K562 (cell line): ENCODE results near the gene IRF2. TPM values are rescaled to one million over a fixed set of nuclear protein-coding genes. Genes with fewer than 3 reads are reported as not detected.

Experiments used
- ATAC-seq: fragments of 200-7000 bp; cut with Tn5 transposase; 3 replicates; pipeline ENCODE4 v1.9.1; 2020; ENCODE audit warnings: moderate library complexity
- BruUV-seq: library from RNA; stranded (reverse); fragments of 400-500 nt; replicated peaks from 2 replicates; lab custom pipeline; 2021; lab: Mats Ljungman, UMichigan
- CTCF ChIA-PET: fragments of 300-600 bp; formaldehyde crosslinking; extraction: SDS; loops from one replicate; lab custom pipeline; 2021; ENCODE audit warnings: low intra/inter-chr PET ratio; lab: Yijun Ruan, JAX
- POLR2A ChIA-PET: fragments of 300-600, 350-650 bp; sonication (Branson Sonifier 250); formaldehyde crosslinking; extraction: SDS; loops from one replicate; lab custom pipeline; 2021; ENCODE audit warnings: antibody characterized with exemption, inconsistent platforms; lab: Yijun Ruan, JAX
- DNase-seq, 4 experiments: peaks; one replicate each; pipeline versions ENCODE4 v3.0.0 to v3.0.0-alpha.2; 2011 to 2018; ENCODE audit warnings: low spot score in 3 of 4, mixed read lengths in 3 of 4; ENCODE audit errors: extremely low read depth in 1 of 4
- FAIRE-seq: peaks from 2 replicates; lab custom pipeline; 2011; peaks lifted over from hg19 to GRCh38; lab: Jason Lieb, UNC
- H2AFZ ChIP-seq: 2 replicates; pipeline ENCODE4 v1.6.0; 2011; ENCODE audit warnings: low read depth, low read length, control low read depth, inconsistent platforms
- H3K27ac ChIP-seq: fragments of 200-600 bp; 3 replicates; pipeline ENCODE4 v1.8.0; 2011; ENCODE audit warnings: low read depth, mild to moderate bottlenecking, control low read depth, inconsistent platforms, low read length, moderate library complexity, mixed read lengths; ENCODE audit errors: extremely low read depth
- H3K27me3 ChIP-seq, 2 experiments: fragments of 300-600 bp in 1 of 2; 2 replicates in 1 of 2; 3 replicates in 1 of 2; pipeline versions ENCODE4 v1.6.0 to v1.8.0; 2011; ENCODE audit warnings: inconsistent platforms in 2 of 2, low read length in 2 of 2, mild to moderate bottlenecking in 1 of 2, mixed read lengths in 1 of 2, moderate library complexity in 1 of 2; ENCODE audit not compliant: control insufficient read depth in 2 of 2, insufficient read depth in 2 of 2
- H3K36me3 ChIP-seq: fragments of 300-600 bp; 3 replicates; pipeline ENCODE4 v1.8.0; 2011; ENCODE audit warnings: mild to moderate bottlenecking, low read length, inconsistent platforms; ENCODE audit not compliant: control insufficient read depth, insufficient read depth
- H3K4me1 ChIP-seq, 2 experiments: fragments of 200-600 bp in 1 of 2; replicated peaks in 1 of 2; 2 replicates in 1 of 2; 3 replicates in 1 of 2; pipeline versions ENCODE4 v1.5.1 to v1.8.0; 2011; ENCODE audit warnings: inconsistent platforms in 2 of 2, low read length in 2 of 2, mild to moderate bottlenecking in 1 of 2, mixed read lengths in 1 of 2, moderate library complexity in 1 of 2; ENCODE audit not compliant: control insufficient read depth in 2 of 2, insufficient read depth in 2 of 2
- H3K4me2 ChIP-seq: 2 replicates; pipeline ENCODE4 v1.6.1; 2011; ENCODE audit warnings: low read length, control low read depth, inconsistent platforms, mixed read lengths; ENCODE audit not compliant: insufficient read depth
- H3K4me3 ChIP-seq: fragments of 200-600 bp; sonication (generic), shearing (Covaris generic); 2 replicates; pipeline ENCODE4 v1.5.1; 2016; ENCODE audit warnings: control low read depth, inconsistent platforms
- H3K79me2 ChIP-seq: fragments of 200-600 bp; 3 replicates; pipeline ENCODE4 v1.8.0; 2011; ENCODE audit warnings: low read length, inconsistent platforms; ENCODE audit not compliant: control insufficient read depth, insufficient read depth
- H3K9ac ChIP-seq, 2 experiments: 2 replicates each; pipeline versions ENCODE4 v1.6.0 to v1.6.1; 2011; ENCODE audit warnings: low read depth in 2 of 2, low read length in 2 of 2, control low read depth in 1 of 2, inconsistent platforms in 1 of 2, mild to moderate bottlenecking in 1 of 2, mixed read lengths in 1 of 2; ENCODE audit not compliant: insufficient read depth in 1 of 2
- H3K9me1 ChIP-seq: one replicate; pipeline ENCODE4 v1.6.0; 2011; ENCODE audit warnings: inconsistent platforms, mild to moderate bottlenecking, low read length, moderate library complexity; ENCODE audit not compliant: control insufficient read depth, insufficient read depth
- H3K9me3 ChIP-seq: replicated peaks from 2 replicates; pipeline ENCODE4 v1.5.1; 2011; ENCODE audit warnings: low read depth, low read length, inconsistent platforms; ENCODE audit not compliant: control insufficient read depth, insufficient read depth
- H4K20me1 ChIP-seq: replicated peaks from 2 replicates; pipeline ENCODE4 v1.6.1; 2011; ENCODE audit warnings: low read length, inconsistent platforms, mixed read lengths; ENCODE audit not compliant: control insufficient read depth, insufficient read depth
- PRDM10 ChIP-seq: fragments of 450-650 bp; IDR thresholded peaks from 2 replicates; pipeline ENCODE4 v1.6.1; 2018; ENCODE audit not compliant: partially characterized antibody
- WGBS: fragments of 100-300 bp; shearing (Covaris generic); methylation state at CpG from one replicate; pipeline ENCODE4 v1.1.6; 2016; ENCODE audit warnings: low coverage, mixed read lengths; ENCODE audit not compliant: insufficient coverage; ENCODE audit errors: missing lambda C conversion rate; 5-methylcytosine and 5-hydroxymethylcytosine counted together
- in situ Hi-C: fragments of 300-500 bp; cut with MboI; formaldehyde crosslinking; loops from 4 replicates; pipeline ENCODE4 v1.15.0; 2018; ENCODE audit warnings: inconsistent platforms, mixed read lengths
- intact Hi-C: fragments of 100-400 bp; cut with micrococcal nuclease; formaldehyde crosslinking; loops from 2 replicates; pipeline ENCODE4 v1.14.2; 2022
- polyA plus RNA-seq, 8 experiments: library from polyadenylated mRNA; depleted of rRNA in 4 of 8; stranded (reverse) in 5 of 8; unstranded in 3 of 8; fragments of >200 nt; fragmentation: Nextera tagmentation in 2 of 8; fragmentation: Illumina TruSeq in 1 of 8; extraction: Ambion mirVana in 2 of 8; extraction: Trizol in 1 of 8; gene quantifications; 2 replicates each; pipeline versions ENCODE4 v1.2.1 to v1.2.3, GENCODE V29; 2011 to 2014; ENCODE audit warnings: inconsistent platforms in 1 of 8, missing spikeins in 1 of 8
- total RNA-seq, 7 experiments: library from RNA; depleted of rRNA in 6 of 7; stranded (reverse); fragments of >200 nt in 6 of 7; fragmentation: Illumina TruSeq in 2 of 7; extraction: Trizol in 2 of 7; gene quantifications; 2 replicates each; pipeline versions ENCODE4 v1.2.1 to v1.2.3, GENCODE V29; 2011 to 2021; ENCODE audit warnings: low replicate concordance in 1 of 7
- TF ChIP-seq, protein P1 (sequence below), 2 experiments: IDR thresholded peaks in 1 of 2; conservative IDR thresholded peaks in 1 of 2; 2 replicates each; pipeline ENCODE4 v1.6.1; 2016; ENCODE audit warnings: low read depth in 2 of 2, mild to moderate bottlenecking in 1 of 2, missing compliant biosample characterization in 1 of 2, missing genetic modification characterization in 1 of 2, moderate library complexity in 1 of 2

The IRF2 gene
- total and polyA plus RNA-seq, 9 of the 15 experiments (the other 6 are each of a cell fraction or from before 2014, with no cell fraction given) = 7.1 to 17.1 (median 11.3) TPM

GRCh38 chr4:184401397-184402171, 72.8 kb downstream of the IRF2 start:
- CTCF ChIA-PET = no interaction called here
- Histone ChIP-seq H4K20me1 (no peaks in the 10 kb centered on the region), H3K9ac (no peak overlapping the region; a peak in 1 of 4 replicates), H3K4me2 (no peak overlapping the region), H3K27ac (no peak overlapping the region), H3K36me3 (peaks cover 27% of the 10 kb centered on the region; the same call in 2 of the 3 replicates), H3K9me1 (no peaks in the 10 kb centered on the region), H3K4me3 (no peak overlapping the region), H3K27me3 (no peaks in the 10 kb centered on the region), H2AFZ (no peak overlapping the region), H3K9me3 (no peaks in the 10 kb centered on the region), H3K79me2 (no peaks in the 10 kb centered on the region), H3K4me1 (no peaks in the 10 kb centered on the region; a peak in 1 of 5 replicates)
- 61% methylated on average over 13 of the region's 13 CpGs for WGBS
- no TSS peak for BruUV-seq
- FAIRE-seq = no peak
- POLR2A ChIA-PET = interaction anchor here (0.5 kb wide), 1 partner anchor 25 kb away, joined by 3 read pairs; no protein-coding TSS in a partner anchor
- in situ Hi-C loops = no loop called here
- TF ChIP-seq, protein P1, sequence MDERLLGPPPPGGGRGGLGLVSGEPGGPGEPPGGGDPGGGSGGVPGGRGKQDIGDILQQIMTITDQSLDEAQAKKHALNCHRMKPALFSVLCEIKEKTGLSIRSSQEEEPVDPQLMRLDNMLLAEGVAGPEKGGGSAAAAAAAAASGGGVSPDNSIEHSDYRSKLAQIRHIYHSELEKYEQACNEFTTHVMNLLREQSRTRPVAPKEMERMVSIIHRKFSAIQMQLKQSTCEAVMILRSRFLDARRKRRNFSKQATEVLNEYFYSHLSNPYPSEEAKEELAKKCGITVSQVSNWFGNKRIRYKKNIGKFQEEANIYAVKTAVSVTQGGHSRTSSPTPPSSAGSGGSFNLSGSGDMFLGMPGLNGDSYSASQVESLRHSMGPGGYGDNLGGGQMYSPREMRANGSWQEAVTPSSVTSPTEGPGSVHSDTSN (CRISPR knock-in tag; IDR thresholded peaks at IDR 0.05; ENCODE audit: low read depth) = no peak
- TF ChIP-seq, protein P1 (tag; conservative IDR thresholded peaks at IDR 0.05; ENCODE audit: low read depth) = no peak
- peak; percentile 88 for TF ChIP-seq PRDM10
- DNase-seq = no peak
- intact Hi-C loops = no loop called here
- no peak for ATAC-seq
